GM12873 (cell line): Measurements from ENCODE around the gene MITF.

Source experiments
- CTCF ChIP-seq: IDR thresholded peaks from 2 replicates; pipeline ENCODE4 v1.5.1; 2012; ENCODE audit warnings: low read depth, mild to moderate bottlenecking, moderate library complexity, low read length, control low read depth; ENCODE audit not compliant: insufficient read depth; ENCODE audit errors: missing control alignments

MITF gene

GRCh38 chr3:69842789-69843188 is 103.5 kb downstream of the MITF start:
- TF ChIP-seq CTCF, result no peak

GRCh38 chr3:69844706-69845105 is 105.4 kb downstream of the MITF start:
- TF ChIP-seq CTCF, result no peak

GRCh38 chr3:69847303-69847702 is 108.0 kb downstream of the MITF start:
- no peak for TF ChIP-seq CTCF

- TF ChIP-seq CTCF, result no peak
Observed at GRCh38 chr3:69848113-69848512, 108.8 kb downstream of the MITF start.

GRCh38 chr3:69850849-69851248 is 111.6 kb downstream of the MITF start:
- TF ChIP-seq CTCF, result no peak

GRCh38 chr3:69853027-69853426 is 113.8 kb downstream of the MITF start:
- no peak for TF ChIP-seq CTCF

- TF ChIP-seq CTCF, result no peak
Observed at GRCh38 chr3:69855436-69856162, 116.3 kb downstream of the MITF start.
